Measurements from ENCODE around the gene FGF5.

The FGF5 gene

DNA sequence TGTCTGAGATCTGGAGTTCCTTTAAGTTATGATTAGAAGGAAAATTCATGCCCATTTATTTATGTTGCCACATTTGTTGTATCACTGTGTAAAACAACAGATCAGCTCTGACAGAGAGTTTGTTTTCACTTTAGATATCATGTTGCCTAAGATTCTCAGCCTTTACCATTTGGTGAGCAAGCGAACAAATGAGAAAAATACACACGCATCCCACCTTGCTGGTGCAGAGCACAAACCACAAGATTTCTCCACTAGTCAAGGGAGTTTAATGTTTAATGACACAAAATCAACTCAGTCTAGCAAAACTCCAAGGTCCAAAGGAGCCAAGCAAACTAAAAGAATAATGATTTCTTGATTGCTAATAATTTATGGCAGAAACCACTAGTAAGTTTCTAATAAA lies 27.7 kb downstream of the FGF5 start:
- DNase-seq (ENCODE audit: low read depth in 1 of 2, low spot score in 1 of 2): no peak
- Histone ChIP-seq H3K27me3 (ENCODE audit: insufficient read depth, poor library complexity, severe bottlenecking) (no peaks in the 10 kb centered on the region), H3K27ac (replicated peaks) (no peak overlapping the region), H3K4me3 (replicated peaks; ENCODE audit: insufficient read depth, low read length) (no peak overlapping the region)
- TF ChIP-seq, protein P1, sequence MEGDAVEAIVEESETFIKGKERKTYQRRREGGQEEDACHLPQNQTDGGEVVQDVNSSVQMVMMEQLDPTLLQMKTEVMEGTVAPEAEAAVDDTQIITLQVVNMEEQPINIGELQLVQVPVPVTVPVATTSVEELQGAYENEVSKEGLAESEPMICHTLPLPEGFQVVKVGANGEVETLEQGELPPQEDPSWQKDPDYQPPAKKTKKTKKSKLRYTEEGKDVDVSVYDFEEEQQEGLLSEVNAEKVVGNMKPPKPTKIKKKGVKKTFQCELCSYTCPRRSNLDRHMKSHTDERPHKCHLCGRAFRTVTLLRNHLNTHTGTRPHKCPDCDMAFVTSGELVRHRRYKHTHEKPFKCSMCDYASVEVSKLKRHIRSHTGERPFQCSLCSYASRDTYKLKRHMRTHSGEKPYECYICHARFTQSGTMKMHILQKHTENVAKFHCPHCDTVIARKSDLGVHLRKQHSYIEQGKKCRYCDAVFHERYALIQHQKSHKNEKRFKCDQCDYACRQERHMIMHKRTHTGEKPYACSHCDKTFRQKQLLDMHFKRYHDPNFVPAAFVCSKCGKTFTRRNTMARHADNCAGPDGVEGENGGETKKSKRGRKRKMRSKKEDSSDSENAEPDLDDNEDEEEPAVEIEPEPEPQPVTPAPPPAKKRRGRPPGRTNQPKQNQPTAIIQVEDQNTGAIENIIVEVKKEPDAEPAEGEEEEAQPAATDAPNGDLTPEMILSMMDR (IDR thresholded peaks at IDR 0.05; ENCODE audit: insufficient read depth, low read length): no peak
- no peak for TF ChIP-seq SPI1 (IDR thresholded peaks at IDR 0.05; ENCODE audit: borderline replicate concordance, low read depth)
- TF ChIP-seq, protein P2, sequence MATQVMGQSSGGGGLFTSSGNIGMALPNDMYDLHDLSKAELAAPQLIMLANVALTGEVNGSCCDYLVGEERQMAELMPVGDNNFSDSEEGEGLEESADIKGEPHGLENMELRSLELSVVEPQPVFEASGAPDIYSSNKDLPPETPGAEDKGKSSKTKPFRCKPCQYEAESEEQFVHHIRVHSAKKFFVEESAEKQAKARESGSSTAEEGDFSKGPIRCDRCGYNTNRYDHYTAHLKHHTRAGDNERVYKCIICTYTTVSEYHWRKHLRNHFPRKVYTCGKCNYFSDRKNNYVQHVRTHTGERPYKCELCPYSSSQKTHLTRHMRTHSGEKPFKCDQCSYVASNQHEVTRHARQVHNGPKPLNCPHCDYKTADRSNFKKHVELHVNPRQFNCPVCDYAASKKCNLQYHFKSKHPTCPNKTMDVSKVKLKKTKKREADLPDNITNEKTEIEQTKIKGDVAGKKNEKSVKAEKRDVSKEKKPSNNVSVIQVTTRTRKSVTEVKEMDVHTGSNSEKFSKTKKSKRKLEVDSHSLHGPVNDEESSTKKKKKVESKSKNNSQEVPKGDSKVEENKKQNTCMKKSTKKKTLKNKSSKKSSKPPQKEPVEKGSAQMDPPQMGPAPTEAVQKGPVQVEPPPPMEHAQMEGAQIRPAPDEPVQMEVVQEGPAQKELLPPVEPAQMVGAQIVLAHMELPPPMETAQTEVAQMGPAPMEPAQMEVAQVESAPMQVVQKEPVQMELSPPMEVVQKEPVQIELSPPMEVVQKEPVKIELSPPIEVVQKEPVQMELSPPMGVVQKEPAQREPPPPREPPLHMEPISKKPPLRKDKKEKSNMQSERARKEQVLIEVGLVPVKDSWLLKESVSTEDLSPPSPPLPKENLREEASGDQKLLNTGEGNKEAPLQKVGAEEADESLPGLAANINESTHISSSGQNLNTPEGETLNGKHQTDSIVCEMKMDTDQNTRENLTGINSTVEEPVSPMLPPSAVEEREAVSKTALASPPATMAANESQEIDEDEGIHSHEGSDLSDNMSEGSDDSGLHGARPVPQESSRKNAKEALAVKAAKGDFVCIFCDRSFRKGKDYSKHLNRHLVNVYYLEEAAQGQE (IDR thresholded peaks at IDR 0.05; ENCODE audit: insufficient replicate concordance, low read depth): no peak
- no peak for TF ChIP-seq GABPA (IDR thresholded peaks at IDR 0.05; ENCODE audit: low read depth)
- TF ChIP-seq POLR2AphosphoS5 (IDR thresholded peaks at IDR 0.05; ENCODE audit: low read depth): no peak

DNA sequence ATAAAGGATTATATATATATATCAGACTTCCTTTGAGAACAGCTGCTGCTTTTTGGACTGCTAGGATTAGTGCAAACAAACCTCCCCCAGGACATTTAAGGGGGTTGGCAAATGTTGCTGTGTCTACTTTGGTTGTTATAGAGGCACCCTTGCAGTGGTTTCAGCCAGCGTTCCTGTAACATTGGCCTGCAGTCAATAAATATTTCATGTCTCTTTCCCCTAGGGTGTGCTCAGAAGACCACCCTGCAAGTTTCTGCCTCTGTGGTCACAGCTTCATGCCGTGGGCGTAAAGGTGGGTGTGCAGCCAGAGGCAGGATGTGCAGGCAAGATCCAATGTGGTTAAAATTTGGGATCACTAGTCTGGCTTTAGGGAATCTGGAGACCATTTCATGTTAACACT lies 28.9 kb downstream of the FGF5 start:
- no peak for DNase-seq (ENCODE audit: low read depth in 1 of 2, low spot score in 1 of 2)
- H3K27ac ChIP-seq (replicated peaks): no peak overlapping the region
- H3K4me3 ChIP-seq (replicated peaks; ENCODE audit: insufficient read depth, low read length): no peak overlapping the region
- TF ChIP-seq, protein P2 (IDR thresholded peaks at IDR 0.05; ENCODE audit: insufficient replicate concordance, low read depth): no peak
- no peak for TF ChIP-seq SPI1 (IDR thresholded peaks at IDR 0.05; ENCODE audit: borderline replicate concordance, low read depth)
- TF ChIP-seq, protein P1 (IDR thresholded peaks at IDR 0.05; ENCODE audit: insufficient read depth, low read length): no peak
- no peak for TF ChIP-seq POLR2AphosphoS5 (IDR thresholded peaks at IDR 0.05; ENCODE audit: low read depth)
- no peak for TF ChIP-seq GABPA (IDR thresholded peaks at IDR 0.05; ENCODE audit: low read depth)
- no peaks in the 10 kb centered on the region for H3K27me3 ChIP-seq (ENCODE audit: insufficient read depth, poor library complexity, severe bottlenecking)

DNA sequence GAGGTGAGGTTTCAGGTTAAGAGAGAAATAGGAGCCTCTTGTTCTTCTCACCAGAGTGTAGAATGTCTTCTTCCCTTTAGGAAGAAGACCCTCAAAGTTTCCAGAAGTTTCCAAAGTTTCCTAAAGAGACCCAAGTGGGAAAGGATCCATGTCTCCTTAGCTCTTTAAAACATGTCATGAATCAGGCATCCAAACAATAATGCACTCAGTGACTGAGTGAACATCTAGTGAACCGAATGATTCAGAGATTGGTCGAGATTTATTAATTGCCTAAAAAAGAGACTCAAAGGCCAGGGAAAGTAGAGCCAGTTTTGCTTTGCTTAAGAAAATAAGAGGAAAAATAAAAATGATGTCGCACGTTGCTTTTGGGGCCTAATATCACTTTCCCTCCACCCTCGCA lies 29.4 kb downstream of the FGF5 start:
- TF ChIP-seq, protein P2 (IDR thresholded peaks at IDR 0.05; ENCODE audit: insufficient replicate concordance, low read depth): no peak
- TF ChIP-seq POLR2AphosphoS5 (IDR thresholded peaks at IDR 0.05; ENCODE audit: low read depth) (no peak), SPI1 (IDR thresholded peaks at IDR 0.05; ENCODE audit: borderline replicate concordance, low read depth) (no peak), GABPA (IDR thresholded peaks at IDR 0.05; ENCODE audit: low read depth) (no peak)
- TF ChIP-seq, protein P1 (IDR thresholded peaks at IDR 0.05; ENCODE audit: insufficient read depth, low read length): no peak
- DNase-seq (ENCODE audit: low read depth in 1 of 2, low spot score in 1 of 2): no peak
- no peak overlapping the region for H3K27ac ChIP-seq (replicated peaks)
- no peaks in the 10 kb centered on the region for H3K27me3 ChIP-seq (ENCODE audit: insufficient read depth, poor library complexity, severe bottlenecking)
- no peak overlapping the region for H3K4me3 ChIP-seq (replicated peaks; ENCODE audit: insufficient read depth, low read length)
